GM21576 (cell line): ENCODE data around the gene LRTM2.

Source experiments
- ATAC-seq: cut with Tn5 transposase; IDR thresholded peaks from one replicate; pipeline ENCODE4 v1.9.1; 2021; ENCODE audit warnings: mild to moderate bottlenecking, moderate library complexity; ENCODE audit not compliant: unreplicated experiment

The LRTM2 gene

GRCh38 chr12:1797991-1798640, 22.2 kb upstream of the LRTM2 start:
- no peak for ATAC-seq

GRCh38 chr12:1798641-1799020, 21.7 kb upstream of the LRTM2 start:
- ATAC-seq, result no peak

GRCh38 chr12:1799051-1799881, 21.1 kb upstream of the LRTM2 start:
- ATAC-seq, result no peak

GRCh38 chr12:1799882-1800400, 20.4 kb upstream of the LRTM2 start:
- no peak for ATAC-seq

- no peak for ATAC-seq
These were observed 19.7 kb upstream of the LRTM2 start for GRCh38 chr12:1800401-1801302.

GRCh38 chr12:1801303-1801975, 18.9 kb upstream of the LRTM2 start:
- no peak for ATAC-seq

GRCh38 chr12:1803736-1804135, 16.6 kb upstream of the LRTM2 start:
- ATAC-seq, result no peak

GRCh38 chr12:1804545-1805332, 15.6 kb upstream of the LRTM2 start:
- peak; percentile 85 for ATAC-seq

GRCh38 chr12:1805441-1806081, 14.8 kb upstream of the LRTM2 start:
- ATAC-seq, result no peak

- no peak for ATAC-seq
These were observed 13.9 kb upstream of the LRTM2 start for GRCh38 chr12:1806301-1807086.

GRCh38 chr12:1807087-1807860, 13.1 kb upstream of the LRTM2 start:
- no peak for ATAC-seq

GRCh38 chr12:1808036-1808797, 12.1 kb upstream of the LRTM2 start:
- ATAC-seq, result no peak

- ATAC-seq, result no peak
These were observed 11.4 kb upstream of the LRTM2 start for GRCh38 chr12:1808798-1809480.

- ATAC-seq, result no peak
These were observed 10.7 kb upstream of the LRTM2 start for GRCh38 chr12:1809591-1810190.

- no peak for ATAC-seq
These were observed 10.0 kb upstream of the LRTM2 start for GRCh38 chr12:1810201-1810930.

- ATAC-seq, result no peak
These were observed 9.5 kb upstream of the LRTM2 start for GRCh38 chr12:1810931-1811280.
